ENCODE data around the gene SPNS2.

DNA sequence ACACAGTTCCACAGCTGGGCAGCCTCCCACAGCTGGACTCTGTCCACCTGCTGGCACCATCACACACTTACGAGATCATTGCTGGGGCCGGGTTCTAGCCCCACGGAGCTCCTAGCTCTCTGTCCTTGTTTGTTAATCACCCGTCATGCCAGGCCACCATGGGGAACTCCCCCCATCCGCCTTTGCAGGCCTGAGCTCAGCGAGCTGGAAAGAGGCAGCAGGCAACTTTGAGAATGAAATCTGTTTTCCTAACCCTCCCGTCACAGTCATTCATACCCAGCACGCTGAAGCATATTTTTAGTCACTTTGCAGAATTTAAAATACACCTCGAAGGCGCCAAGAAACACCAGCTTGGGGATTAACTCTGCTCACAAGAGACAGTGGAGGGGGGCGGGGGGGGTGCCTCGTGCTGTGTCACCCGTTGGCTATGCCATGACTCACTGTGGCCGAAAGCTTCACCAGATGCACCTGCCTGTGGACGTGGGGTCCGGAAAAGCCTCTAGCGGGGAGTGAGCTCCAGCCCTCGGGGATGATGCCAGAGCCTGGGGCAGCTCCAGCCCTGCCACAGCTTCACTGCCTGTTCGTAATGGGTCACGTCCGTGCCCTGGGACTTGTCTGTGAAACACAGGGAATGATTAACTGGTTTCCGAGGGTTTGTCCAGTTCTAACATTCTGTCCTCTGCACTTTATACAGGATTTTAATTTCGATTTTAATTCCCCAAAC is 1.4 kb upstream of the SPNS2 start:
- TF ChIP-seq EP300 (IDR thresholded peaks at IDR 0.05): no peak
- TF ChIP-seq, protein P1, sequence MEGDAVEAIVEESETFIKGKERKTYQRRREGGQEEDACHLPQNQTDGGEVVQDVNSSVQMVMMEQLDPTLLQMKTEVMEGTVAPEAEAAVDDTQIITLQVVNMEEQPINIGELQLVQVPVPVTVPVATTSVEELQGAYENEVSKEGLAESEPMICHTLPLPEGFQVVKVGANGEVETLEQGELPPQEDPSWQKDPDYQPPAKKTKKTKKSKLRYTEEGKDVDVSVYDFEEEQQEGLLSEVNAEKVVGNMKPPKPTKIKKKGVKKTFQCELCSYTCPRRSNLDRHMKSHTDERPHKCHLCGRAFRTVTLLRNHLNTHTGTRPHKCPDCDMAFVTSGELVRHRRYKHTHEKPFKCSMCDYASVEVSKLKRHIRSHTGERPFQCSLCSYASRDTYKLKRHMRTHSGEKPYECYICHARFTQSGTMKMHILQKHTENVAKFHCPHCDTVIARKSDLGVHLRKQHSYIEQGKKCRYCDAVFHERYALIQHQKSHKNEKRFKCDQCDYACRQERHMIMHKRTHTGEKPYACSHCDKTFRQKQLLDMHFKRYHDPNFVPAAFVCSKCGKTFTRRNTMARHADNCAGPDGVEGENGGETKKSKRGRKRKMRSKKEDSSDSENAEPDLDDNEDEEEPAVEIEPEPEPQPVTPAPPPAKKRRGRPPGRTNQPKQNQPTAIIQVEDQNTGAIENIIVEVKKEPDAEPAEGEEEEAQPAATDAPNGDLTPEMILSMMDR (IDR thresholded peaks at IDR 0.05): no peak
- no peak for TF ChIP-seq POLR2A (IDR thresholded peaks at IDR 0.05)
